ENCODE data around the gene RAB20. TPM values are rescaled to one million over a fixed set of nuclear protein-coding genes. Genes with fewer than 3 reads are reported as not detected.

Gene RAB20
- total RNA-seq, 1 experiment from 2014 or later, result 0.88 TPM

- DNase-seq (ENCODE audit: low spot score), result peak; percentile 19
- BruUV-seq (replicated peaks), result no TSS peak
- CTCF ChIA-PET, result no interaction called here
- TF ChIP-seq EZH2 (IDR thresholded peaks at IDR 0.05; ENCODE audit: borderline replicate concordance, low read depth, low read length, poor library complexity, severe bottlenecking) (no peak), CTCF (conservative IDR thresholded peaks at IDR 0.05; ENCODE audit: low read depth, low read length) (no peak)
- H3K36me3 ChIP-seq (ENCODE audit: insufficient read depth, low read length, poor library complexity, severe bottlenecking), result no peaks in the 10 kb centered on the region
- no peaks in the 10 kb centered on the region for H3K4me1 ChIP-seq (ENCODE audit: insufficient read depth, low read length, poor library complexity, severe bottlenecking)
- no peak overlapping the region for H3K27ac ChIP-seq (ENCODE audit: low read depth, low read length, poor library complexity, severe bottlenecking)
- H3K27me3 ChIP-seq (replicated peaks; ENCODE audit: insufficient read depth, low read depth, low read length, poor library complexity), result no peaks in the 10 kb centered on the region
- no peak overlapping the region for H3K4me3 ChIP-seq (ENCODE audit: low read depth, low read length, poor library complexity, severe bottlenecking)
- intact Hi-C loops (cut with micrococcal nuclease; ENCODE audit: unreplicated experiment), result no loop called here
- no peaks in the 10 kb centered on the region for H3K9me3 ChIP-seq (ENCODE audit: low read depth, low read length, poor library complexity, severe bottlenecking)
- POLR2A ChIA-PET (ENCODE audit: low non-redundant PET), result no interaction called here
Measured at GRCh38 chr13:110521946-110522345, 39.6 kb downstream of the RAB20 start.

- H3K27me3 ChIP-seq (replicated peaks; ENCODE audit: insufficient read depth, low read depth, low read length, poor library complexity), result no peaks in the 10 kb centered on the region
- H3K4me1 ChIP-seq (ENCODE audit: insufficient read depth, low read length, poor library complexity, severe bottlenecking), result no peaks in the 10 kb centered on the region
- ChIA-PET CTCF (interaction anchor here (0.6 kb wide), 1 partner anchor 695 kb away, joined by 6 read pairs; no protein-coding TSS in a partner anchor), POLR2A (ENCODE audit: low non-redundant PET) (no interaction called here)
- intact Hi-C loops (cut with micrococcal nuclease; ENCODE audit: unreplicated experiment), result no loop called here
- TF ChIP-seq EZH2 (IDR thresholded peaks at IDR 0.05; ENCODE audit: borderline replicate concordance, low read depth, low read length, poor library complexity, severe bottlenecking) (no peak), CTCF (conservative IDR thresholded peaks at IDR 0.05; ENCODE audit: low read depth, low read length) (no peak)
- no TSS peak for BruUV-seq (replicated peaks)
- no peaks in the 10 kb centered on the region for H3K9me3 ChIP-seq (ENCODE audit: low read depth, low read length, poor library complexity, severe bottlenecking)
- H3K36me3 ChIP-seq (ENCODE audit: insufficient read depth, low read length, poor library complexity, severe bottlenecking), result no peaks in the 10 kb centered on the region
- H3K4me3 ChIP-seq (ENCODE audit: low read depth, low read length, poor library complexity, severe bottlenecking), result no peak overlapping the region
- no peak overlapping the region for H3K27ac ChIP-seq (ENCODE audit: low read depth, low read length, poor library complexity, severe bottlenecking)
- no peak for DNase-seq (ENCODE audit: low spot score)
Measured at GRCh38 chr13:110521296-110521680, 40.2 kb downstream of the RAB20 start.

- no peak overlapping the region for H3K4me3 ChIP-seq (ENCODE audit: low read depth, low read length, poor library complexity, severe bottlenecking)
- CTCF ChIA-PET, result interaction anchor here (0.6 kb wide), 1 partner anchor 695 kb away, joined by 6 read pairs; no protein-coding TSS in a partner anchor
- DNase-seq (ENCODE audit: low spot score), result no peak
- POLR2A ChIA-PET (ENCODE audit: low non-redundant PET), result no interaction called here
- H3K27ac ChIP-seq (ENCODE audit: low read depth, low read length, poor library complexity, severe bottlenecking), result no peak overlapping the region
- H3K36me3 ChIP-seq (ENCODE audit: insufficient read depth, low read length, poor library complexity, severe bottlenecking), result no peaks in the 10 kb centered on the region
- no TSS peak for BruUV-seq (replicated peaks)
- H3K27me3 ChIP-seq (replicated peaks; ENCODE audit: insufficient read depth, low read depth, low read length, poor library complexity), result no peaks in the 10 kb centered on the region
- TF ChIP-seq EZH2 (IDR thresholded peaks at IDR 0.05; ENCODE audit: borderline replicate concordance, low read depth, low read length, poor library complexity, severe bottlenecking) (no peak), CTCF (conservative IDR thresholded peaks at IDR 0.05; ENCODE audit: low read depth, low read length) (no peak)
- H3K4me1 ChIP-seq (ENCODE audit: insufficient read depth, low read length, poor library complexity, severe bottlenecking), result no peaks in the 10 kb centered on the region
- intact Hi-C loops (cut with micrococcal nuclease; ENCODE audit: unreplicated experiment), result no loop called here
- H3K9me3 ChIP-seq (ENCODE audit: low read depth, low read length, poor library complexity, severe bottlenecking), result no peaks in the 10 kb centered on the region
Measured at GRCh38 chr13:110520431-110521295, 40.9 kb downstream of the RAB20 start.
